HG02642 (cell line): ENCODE data around the gene UBXN1.
A peak's percentile ranks its signal among the peaks of the same experiment; 100 is the strongest.

Source experiments
- ATAC-seq: cut with Tn5 transposase; IDR thresholded peaks from one replicate; pipeline ENCODE4 v1.9.1; 2021; ENCODE audit warnings: mild to moderate bottlenecking; ENCODE audit not compliant: unreplicated experiment, poor library complexity

Gene UBXN1

GRCh38 chr11:62648185-62648966 is 30.5 kb downstream of the UBXN1 start:
- ATAC-seq = no peak

GRCh38 chr11:62647609-62648005 is 31.3 kb downstream of the UBXN1 start:
- ATAC-seq = no peak

DNA sequence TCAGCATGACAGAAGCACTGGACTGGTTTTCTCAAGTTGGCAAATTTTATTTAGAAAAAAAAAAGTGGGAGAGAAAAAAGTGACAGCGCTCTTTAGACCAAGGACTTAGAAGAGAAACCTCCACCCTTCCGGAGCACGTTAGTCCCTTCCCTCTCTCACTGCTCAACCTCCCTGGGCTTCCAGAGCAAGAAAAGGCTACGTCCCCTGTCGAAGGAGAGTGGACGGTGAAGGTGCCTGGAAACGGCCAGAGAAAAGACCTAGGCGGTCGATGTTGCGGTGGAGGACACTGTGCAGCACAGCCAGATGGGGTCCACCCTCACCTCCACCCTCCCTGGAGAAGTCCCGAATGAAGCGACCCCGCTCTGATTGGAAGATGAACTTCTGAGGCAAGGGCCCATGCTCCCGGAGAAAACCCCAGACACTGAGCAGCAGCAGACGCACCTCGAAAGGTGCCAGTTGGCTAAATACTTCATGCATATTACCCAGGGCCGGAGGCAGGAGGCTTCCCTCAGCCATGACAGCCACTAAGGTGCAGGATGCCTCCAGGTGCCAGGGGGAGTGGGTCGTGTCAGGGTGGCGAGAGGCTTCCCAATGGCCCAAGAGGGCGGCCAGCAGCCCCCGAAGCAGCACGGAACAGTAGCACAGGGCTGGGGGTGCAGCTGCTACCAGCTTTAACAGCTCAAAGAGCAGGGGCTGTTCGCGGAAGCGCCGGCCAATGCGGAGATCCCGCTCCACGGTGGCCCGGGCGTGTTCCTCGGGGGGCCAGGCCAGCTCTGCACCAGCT is 31.9 kb downstream of the UBXN1 start:
- peak; percentile 1 for ATAC-seq

- peak; percentile 92 for ATAC-seq
Measured at GRCh38 chr11:62645946-62646824, 32.7 kb downstream of the UBXN1 start, which contains the start of gene GANAB. Gene GANAB, minus strand, starts transcription at chr11:62646613. Its CDS starts 14 bp downstream, at chr11:62646599.

- ATAC-seq = no peak
Measured at GRCh38 chr11:62645671-62645945, 33.3 kb downstream of the UBXN1 start.

- no peak for ATAC-seq
Measured at GRCh38 chr11:62644220-62644619, 34.7 kb downstream of the UBXN1 start.

- no peak for ATAC-seq
Measured at GRCh38 chr11:62632492-62632891, 46.4 kb downstream of the UBXN1 start.

DNA sequence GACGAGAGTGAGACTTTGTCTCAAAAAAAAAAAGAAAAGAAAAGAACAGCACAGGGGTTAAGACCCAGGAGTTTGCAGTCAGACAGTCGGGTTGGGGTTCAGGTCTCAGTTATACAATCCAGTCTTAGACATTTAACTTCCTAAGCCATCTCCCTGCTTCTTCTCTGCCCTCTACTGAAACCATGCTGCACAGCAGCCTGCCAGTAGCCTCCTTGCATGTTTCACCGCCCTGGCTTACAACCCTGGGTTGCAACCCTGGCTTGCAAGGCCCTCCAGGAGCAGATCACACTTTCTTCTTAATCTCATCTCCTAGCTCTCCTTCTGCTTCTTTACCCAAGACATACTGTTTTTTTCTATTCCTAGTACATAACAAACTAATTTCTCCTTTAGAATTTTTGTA is 51.2 kb downstream of the UBXN1 start:
- no peak for ATAC-seq
